Upper lobe of left lung (tissue), 4 donors: Measurements from ENCODE around the gene MMAB.

Experiments
- CTCF ChIP-seq, 6 experiments: fragments of 450-650 bp in 4 of 6; fragments of 200-600 bp in 2 of 6; sonication (generic) in 2 of 6; IDR thresholded peaks; one replicate each; pipeline ENCODE4 v1.5.1; 2016 to 2019; ENCODE audit warnings: antibody characterized with exemption in 6 of 6
- EP300 ChIP-seq, 4 donors: sonication (generic); formaldehyde crosslinking; IDR thresholded peaks; one replicate each; pipeline ENCODE4 v1.5.1; 2017; ENCODE audit warnings: antibody characterized with exemption in 4 of 4, control low read depth in 2 of 4
- POLR2A ChIP-seq, 4 donors: fragments of 450-650 bp; IDR thresholded peaks; one replicate each; pipeline ENCODE4 v1.5.1; 2016 to 2017; ENCODE audit warnings: antibody characterized with exemption in 4 of 4, mild to moderate bottlenecking in 2 of 4
- POLR2AphosphoS5 ChIP-seq, 2 donors: sonication (generic); formaldehyde crosslinking; IDR thresholded peaks; one replicate each; pipeline ENCODE4 v1.5.1; 2017; ENCODE audit warnings: antibody characterized with exemption in 2 of 2

DNA sequence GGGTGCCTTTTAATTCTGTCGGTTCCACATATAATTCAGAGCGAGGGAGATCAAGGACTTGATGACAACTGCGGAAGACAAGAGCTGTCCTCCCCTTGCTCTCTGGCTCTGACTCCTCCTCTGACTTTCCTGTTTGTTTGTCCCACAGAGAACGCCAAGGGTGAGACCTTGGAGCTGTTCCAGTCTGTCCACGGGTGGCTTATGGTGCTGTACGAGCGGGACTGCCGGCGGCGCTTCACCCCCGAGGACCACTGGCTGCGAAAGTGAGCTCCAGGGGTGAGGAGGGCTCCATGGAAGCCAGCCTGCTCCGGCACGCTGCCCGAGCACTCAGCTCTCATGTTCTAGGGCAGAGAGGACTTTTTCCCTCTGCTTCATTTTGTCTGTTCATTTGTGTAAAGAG, 63.1 kb downstream of the MMAB start:
- TF ChIP-seq CTCF (IDR thresholded peaks at IDR 0.05): no peak
- TF ChIP-seq POLR2AphosphoS5 (IDR thresholded peaks at IDR 0.05): no peak
- no peak for TF ChIP-seq POLR2A (IDR thresholded peaks at IDR 0.05)
- no peak for TF ChIP-seq EP300 (IDR thresholded peaks at IDR 0.05)
